MM.1S (cell line): Measurements from ENCODE around the gene MAGI2.

Experiments
- EZH2 ChIP-seq: fragments of 300-600 bp; sonication (generic); optimal IDR thresholded peaks from 2 replicates; pipeline ENCODE3; 2017; ENCODE audit warnings: low read depth, mild to moderate bottlenecking, antibody characterized with exemption, low read length, mixed read lengths
- TF ChIP-seq, protein P1 (sequence below): fragments of 300-600 bp; sonication (generic); IDR thresholded peaks from 2 replicates; pipeline ENCODE4 v1.5.1; 2016; ENCODE audit warnings: antibody characterized with exemption, low read length, mixed read lengths

DNA sequence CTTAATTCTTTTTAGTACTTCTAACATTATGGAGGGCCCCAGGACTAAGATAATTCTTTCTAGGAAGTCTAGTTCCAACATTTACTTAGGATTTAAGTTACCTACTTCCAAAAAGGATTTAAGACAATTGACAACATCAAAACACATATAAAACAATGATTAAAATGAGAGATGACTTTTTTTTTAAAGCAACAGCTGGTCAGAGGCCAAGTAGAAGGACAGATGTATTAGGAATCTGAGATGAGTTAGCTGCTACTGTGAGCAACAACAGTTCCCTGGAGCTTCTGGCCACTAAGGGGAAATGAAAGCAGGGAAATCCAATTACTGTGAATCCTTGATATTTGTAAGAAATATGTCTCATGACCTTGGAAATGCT, 1432.6 kb downstream of the MAGI2 start:
- TF ChIP-seq, protein P1, sequence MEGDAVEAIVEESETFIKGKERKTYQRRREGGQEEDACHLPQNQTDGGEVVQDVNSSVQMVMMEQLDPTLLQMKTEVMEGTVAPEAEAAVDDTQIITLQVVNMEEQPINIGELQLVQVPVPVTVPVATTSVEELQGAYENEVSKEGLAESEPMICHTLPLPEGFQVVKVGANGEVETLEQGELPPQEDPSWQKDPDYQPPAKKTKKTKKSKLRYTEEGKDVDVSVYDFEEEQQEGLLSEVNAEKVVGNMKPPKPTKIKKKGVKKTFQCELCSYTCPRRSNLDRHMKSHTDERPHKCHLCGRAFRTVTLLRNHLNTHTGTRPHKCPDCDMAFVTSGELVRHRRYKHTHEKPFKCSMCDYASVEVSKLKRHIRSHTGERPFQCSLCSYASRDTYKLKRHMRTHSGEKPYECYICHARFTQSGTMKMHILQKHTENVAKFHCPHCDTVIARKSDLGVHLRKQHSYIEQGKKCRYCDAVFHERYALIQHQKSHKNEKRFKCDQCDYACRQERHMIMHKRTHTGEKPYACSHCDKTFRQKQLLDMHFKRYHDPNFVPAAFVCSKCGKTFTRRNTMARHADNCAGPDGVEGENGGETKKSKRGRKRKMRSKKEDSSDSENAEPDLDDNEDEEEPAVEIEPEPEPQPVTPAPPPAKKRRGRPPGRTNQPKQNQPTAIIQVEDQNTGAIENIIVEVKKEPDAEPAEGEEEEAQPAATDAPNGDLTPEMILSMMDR, result no peak
- no peak for TF ChIP-seq EZH2
